ENCODE measurements around the gene RNF13.

DNA sequence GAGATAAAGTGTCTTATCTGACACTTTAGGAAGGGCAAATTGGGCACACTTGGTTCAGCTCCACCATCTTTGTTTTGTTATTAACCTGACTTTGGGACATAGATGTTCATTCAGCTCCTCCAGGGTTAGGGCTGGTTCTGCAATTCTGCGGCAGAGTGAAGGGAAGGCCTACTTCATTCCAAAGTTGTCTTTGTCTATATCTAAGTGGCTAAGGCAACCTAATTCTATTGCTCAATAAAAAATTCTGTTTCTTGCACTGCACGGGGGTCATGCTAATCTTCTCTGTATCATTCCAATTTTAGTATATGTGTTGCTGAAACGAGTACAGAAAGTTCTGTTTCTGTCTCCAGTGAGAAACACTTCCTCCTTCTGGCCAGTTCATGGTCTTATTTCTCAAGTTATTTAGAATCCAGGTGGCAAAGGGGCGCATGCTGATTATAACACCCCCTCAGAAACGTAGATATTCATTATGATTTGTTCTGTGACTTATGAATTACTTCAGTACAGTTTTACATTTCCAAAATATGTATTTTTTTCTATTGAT is 104.2 kb downstream of the RNF13 start:
- TF ChIP-seq POLR2AphosphoS5 (IDR thresholded peaks at IDR 0.05; ENCODE audit: low read depth, low read length) (no peak), CTCF (IDR thresholded peaks at IDR 0.05) (no peak), TCF7L2 (IDR thresholded peaks at IDR 0.05; ENCODE audit: low read depth, low read length) (no peak), SIN3A (IDR thresholded peaks at IDR 0.05; ENCODE audit: borderline replicate concordance, insufficient read depth, low read depth, low read length) (no peak)

Data from Panc1 (cell line).